SK-N-SH treated with all-trans-retinoic acid at 6 μM for 48 hours (cell line): ENCODE results near the gene IGSF8.
"Not testable (repeated sequence)": the region's sequence is repeated elsewhere in the genome, so short reads cannot be mapped to it uniquely, and the experiment has no call there.

Experiments used
- ATAC-seq: fragments of 200-7000 bp; cut with Tn5 transposase; 3 replicates; pipeline ENCODE4 v1.9.1; 2020; ENCODE audit warnings: mild to moderate bottlenecking, moderate library complexity
- ARNTL ChIP-seq: fragments of 450-650 bp; formaldehyde crosslinking; IDR thresholded peaks from 2 replicates; pipeline ENCODE4 v1.5.0; 2020; ENCODE audit warnings: low read depth, mild to moderate bottlenecking, moderate library complexity, borderline replicate concordance
- BACH2 ChIP-seq: fragments of 250-450 bp; sonication (Bioruptor Pico); IDR thresholded peaks from 2 replicates; pipeline ENCODE4 v1.9.0; 2021; ENCODE audit warnings: mild to moderate bottlenecking, borderline replicate concordance
- CSDC2 ChIP-seq: fragments of 250-450 bp; sonication (Bioruptor Pico); IDR thresholded peaks from 2 replicates; pipeline ENCODE4 v1.5.0; 2020; ENCODE audit warnings: mild to moderate bottlenecking, moderate library complexity
- ESRRG ChIP-seq: fragments of 250-450 bp; sonication (Bioruptor Pico); IDR thresholded peaks from 2 replicates; pipeline ENCODE4 v1.6.1; 2021; ENCODE audit warnings: mild to moderate bottlenecking
- OSR1 ChIP-seq: fragments of 250-450 bp; sonication (Bioruptor Pico); IDR thresholded peaks from 2 replicates; pipeline ENCODE4 v1.8.0; 2022; ENCODE audit warnings: moderate library complexity, mild to moderate bottlenecking, inconsistent platforms
- PPARA ChIP-seq: fragments of 250-450 bp; sonication (Bioruptor Pico); IDR thresholded peaks from 2 replicates; pipeline ENCODE4 v1.5.0; 2020; ENCODE audit warnings: mild to moderate bottlenecking, borderline replicate concordance
- RARB ChIP-seq: fragments of 250-450 bp; sonication (Bioruptor Pico); IDR thresholded peaks from 2 replicates; pipeline ENCODE4 v1.8.0; 2021; ENCODE audit warnings: mild to moderate bottlenecking, moderate library complexity
- SNAI2 ChIP-seq: fragments of 250-450 bp; sonication (Bioruptor Pico); IDR thresholded peaks from 2 replicates; pipeline ENCODE4 v1.5.0; 2020; ENCODE audit warnings: mild to moderate bottlenecking, moderate library complexity
- TCF4 ChIP-seq: fragments of 250-450 bp; sonication (Bioruptor Pico); IDR thresholded peaks from 2 replicates; pipeline ENCODE4 v1.8.0; 2021; ENCODE audit warnings: mild to moderate bottlenecking, moderate library complexity, borderline replicate concordance
- TOX ChIP-seq: fragments of 250-450 bp; sonication (Bioruptor Pico); IDR thresholded peaks from 2 replicates; pipeline ENCODE4 v1.8.0; 2021; ENCODE audit warnings: mild to moderate bottlenecking, moderate library complexity, borderline replicate concordance
- ZC3H10 ChIP-seq: fragments of 250-450 bp; sonication (Bioruptor Pico); IDR thresholded peaks from 2 replicates; pipeline ENCODE4 v1.5.1; 2021; ENCODE audit warnings: mild to moderate bottlenecking, moderate library complexity
- ZFP3 ChIP-seq: fragments of 250-450 bp; sonication (Bioruptor Pico); IDR thresholded peaks from 2 replicates; pipeline ENCODE4 v1.5.0; 2020; ENCODE audit warnings: mild to moderate bottlenecking, moderate library complexity
- ZFP30 ChIP-seq: fragments of 450-650 bp; formaldehyde crosslinking; IDR thresholded peaks from 2 replicates; pipeline ENCODE4 v1.5.0; 2022; ENCODE audit warnings: mild to moderate bottlenecking, moderate library complexity
- ZNF565 ChIP-seq: fragments of 450-650 bp; formaldehyde crosslinking; conservative IDR thresholded peaks from 2 replicates; pipeline ENCODE4 v1.5.0; 2020; ENCODE audit warnings: low read depth, mild to moderate bottlenecking, moderate library complexity
- ZNF70 ChIP-seq: fragments of 450-650 bp; formaldehyde crosslinking; IDR thresholded peaks from 2 replicates; pipeline ENCODE4 v1.5.0; 2020; ENCODE audit warnings: mild to moderate bottlenecking, moderate library complexity
- ZNF8 ChIP-seq: fragments of 450-650 bp; formaldehyde crosslinking; IDR thresholded peaks from 2 replicates; pipeline ENCODE4 v1.5.0; 2020; ENCODE audit warnings: mild to moderate bottlenecking, moderate library complexity
- TF ChIP-seq, protein P1 (sequence below): fragments of 250-450 bp; sonication (Bioruptor Pico); IDR thresholded peaks from 2 replicates; pipeline ENCODE4 v1.8.0; 2020; ENCODE audit warnings: mild to moderate bottlenecking, moderate library complexity, borderline replicate concordance
- TF ChIP-seq, protein P2 (sequence below): fragments of 250-450 bp; sonication (Bioruptor Pico); IDR thresholded peaks from 2 replicates; pipeline ENCODE4 v1.5.0; 2020; ENCODE audit warnings: mild to moderate bottlenecking, moderate library complexity
- TF ChIP-seq, protein P3 (sequence below): fragments of 250-450 bp; sonication (Bioruptor Pico); IDR thresholded peaks from 2 replicates; pipeline ENCODE4 v1.8.0; 2021; ENCODE audit warnings: low read depth, mild to moderate bottlenecking, moderate library complexity, borderline replicate concordance

Gene IGSF8

DNA sequence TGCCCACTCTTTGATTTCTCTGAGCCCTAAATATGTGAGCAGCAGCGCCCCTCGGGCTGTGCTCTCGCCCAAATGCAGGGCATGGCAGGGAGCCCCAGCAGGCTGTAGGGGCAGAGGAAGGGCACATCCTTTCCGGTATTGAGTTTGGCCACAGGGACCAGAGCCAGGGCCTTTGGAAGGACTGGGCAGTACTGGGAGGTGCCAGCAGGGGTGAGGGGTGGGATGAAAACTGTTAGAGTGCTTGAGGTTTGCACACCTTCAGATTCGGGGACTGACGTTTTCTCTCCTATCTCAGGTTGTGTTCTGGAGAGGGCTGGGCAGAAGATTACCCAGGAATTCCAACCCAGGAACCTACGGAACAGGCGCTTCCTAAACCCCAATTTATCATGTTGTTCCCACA is 15.0 kb upstream of the IGSF8 start:
- TF ChIP-seq PPARA (CRISPR knock-in tag) (no peak), ZFP3 (CRISPR knock-in tag) (no peak), CSDC2 (CRISPR knock-in tag) (no peak), TOX (CRISPR knock-in tag) (no peak), SNAI2 (CRISPR knock-in tag) (no peak), BACH2 (CRISPR knock-in tag) (no peak)
- TF ChIP-seq, all 23 proteins: peak for 0
- peak; percentile 8; the same call in 1 of the 3 replicates for ATAC-seq

DNA sequence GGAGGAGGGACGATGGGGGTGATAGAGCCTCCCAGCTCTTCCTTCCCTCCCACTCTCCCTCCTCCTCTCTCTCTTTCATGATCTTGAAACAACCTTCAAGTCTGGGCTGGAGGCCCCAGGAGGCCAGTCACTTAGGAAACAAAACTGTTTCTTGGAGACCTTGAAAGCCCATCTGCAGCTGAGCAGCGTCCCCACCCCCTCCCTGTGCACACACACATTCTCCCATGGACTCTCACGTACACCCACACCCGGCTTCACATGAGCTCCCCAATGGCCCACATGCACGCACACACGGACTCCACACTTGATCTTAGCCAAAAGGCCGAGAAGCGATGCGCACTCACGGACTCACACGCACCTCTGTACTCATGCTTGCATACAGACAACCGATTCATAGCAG is 13.9 kb upstream of the IGSF8 start:
- TF ChIP-seq RARB (CRISPR knock-in tag): no peak
- TF ChIP-seq ZNF8 (CRISPR knock-in tag): no peak
- no peak for TF ChIP-seq ZNF70
- TF ChIP-seq, protein P1, sequence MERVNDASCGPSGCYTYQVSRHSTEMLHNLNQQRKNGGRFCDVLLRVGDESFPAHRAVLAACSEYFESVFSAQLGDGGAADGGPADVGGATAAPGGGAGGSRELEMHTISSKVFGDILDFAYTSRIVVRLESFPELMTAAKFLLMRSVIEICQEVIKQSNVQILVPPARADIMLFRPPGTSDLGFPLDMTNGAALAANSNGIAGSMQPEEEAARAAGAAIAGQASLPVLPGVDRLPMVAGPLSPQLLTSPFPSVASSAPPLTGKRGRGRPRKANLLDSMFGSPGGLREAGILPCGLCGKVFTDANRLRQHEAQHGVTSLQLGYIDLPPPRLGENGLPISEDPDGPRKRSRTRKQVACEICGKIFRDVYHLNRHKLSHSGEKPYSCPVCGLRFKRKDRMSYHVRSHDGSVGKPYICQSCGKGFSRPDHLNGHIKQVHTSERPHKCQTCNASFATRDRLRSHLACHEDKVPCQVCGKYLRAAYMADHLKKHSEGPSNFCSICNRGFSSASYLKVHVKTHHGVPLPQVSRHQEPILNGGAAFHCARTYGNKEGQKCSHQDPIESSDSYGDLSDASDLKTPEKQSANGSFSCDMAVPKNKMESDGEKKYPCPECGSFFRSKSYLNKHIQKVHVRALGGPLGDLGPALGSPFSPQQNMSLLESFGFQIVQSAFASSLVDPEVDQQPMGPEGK (CRISPR knock-in tag): no peak
- no peak for TF ChIP-seq ZFP30 (CRISPR knock-in tag)
- TF ChIP-seq SNAI2 (CRISPR knock-in tag): no peak
- TF ChIP-seq TOX (CRISPR knock-in tag): no peak
- TF ChIP-seq ZNF565 (CRISPR knock-in tag): no peak
- TF ChIP-seq BACH2 (CRISPR knock-in tag): no peak
- TF ChIP-seq, protein P2, sequence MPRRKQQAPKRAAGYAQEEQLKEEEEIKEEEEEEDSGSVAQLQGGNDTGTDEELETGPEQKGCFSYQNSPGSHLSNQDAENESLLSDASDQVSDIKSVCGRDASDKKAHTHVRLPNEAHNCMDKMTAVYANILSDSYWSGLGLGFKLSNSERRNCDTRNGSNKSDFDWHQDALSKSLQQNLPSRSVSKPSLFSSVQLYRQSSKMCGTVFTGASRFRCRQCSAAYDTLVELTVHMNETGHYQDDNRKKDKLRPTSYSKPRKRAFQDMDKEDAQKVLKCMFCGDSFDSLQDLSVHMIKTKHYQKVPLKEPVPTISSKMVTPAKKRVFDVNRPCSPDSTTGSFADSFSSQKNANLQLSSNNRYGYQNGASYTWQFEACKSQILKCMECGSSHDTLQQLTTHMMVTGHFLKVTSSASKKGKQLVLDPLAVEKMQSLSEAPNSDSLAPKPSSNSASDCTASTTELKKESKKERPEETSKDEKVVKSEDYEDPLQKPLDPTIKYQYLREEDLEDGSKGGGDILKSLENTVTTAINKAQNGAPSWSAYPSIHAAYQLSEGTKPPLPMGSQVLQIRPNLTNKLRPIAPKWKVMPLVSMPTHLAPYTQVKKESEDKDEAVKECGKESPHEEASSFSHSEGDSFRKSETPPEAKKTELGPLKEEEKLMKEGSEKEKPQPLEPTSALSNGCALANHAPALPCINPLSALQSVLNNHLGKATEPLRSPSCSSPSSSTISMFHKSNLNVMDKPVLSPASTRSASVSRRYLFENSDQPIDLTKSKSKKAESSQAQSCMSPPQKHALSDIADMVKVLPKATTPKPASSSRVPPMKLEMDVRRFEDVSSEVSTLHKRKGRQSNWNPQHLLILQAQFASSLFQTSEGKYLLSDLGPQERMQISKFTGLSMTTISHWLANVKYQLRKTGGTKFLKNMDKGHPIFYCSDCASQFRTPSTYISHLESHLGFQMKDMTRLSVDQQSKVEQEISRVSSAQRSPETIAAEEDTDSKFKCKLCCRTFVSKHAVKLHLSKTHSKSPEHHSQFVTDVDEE (CRISPR knock-in tag): no peak
- no peak for TF ChIP-seq OSR1
- TF ChIP-seq PPARA (CRISPR knock-in tag): no peak
- no peak for TF ChIP-seq ESRRG (CRISPR knock-in tag)
- ATAC-seq: no peak

DNA sequence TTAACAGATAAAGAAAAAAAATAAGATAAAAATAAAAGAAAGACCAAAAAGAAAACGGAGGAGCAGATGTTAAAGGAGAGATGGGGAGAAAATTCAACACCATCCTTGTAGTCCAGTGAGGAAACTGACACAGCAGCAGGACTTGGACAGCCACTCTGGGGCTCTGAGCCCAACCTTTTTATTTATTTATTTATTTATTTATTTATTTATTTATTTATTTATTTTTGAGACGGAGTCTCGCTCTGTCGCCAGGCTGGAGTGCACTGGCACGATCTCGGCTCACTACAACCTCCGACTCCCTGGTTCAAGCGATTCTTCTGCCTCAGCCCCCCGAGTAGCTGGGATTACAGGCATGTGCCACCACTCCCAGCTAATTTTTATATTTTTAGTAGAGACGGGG is 13.0 kb upstream of the IGSF8 start:
- not testable (repeated sequence) for ATAC-seq

DNA sequence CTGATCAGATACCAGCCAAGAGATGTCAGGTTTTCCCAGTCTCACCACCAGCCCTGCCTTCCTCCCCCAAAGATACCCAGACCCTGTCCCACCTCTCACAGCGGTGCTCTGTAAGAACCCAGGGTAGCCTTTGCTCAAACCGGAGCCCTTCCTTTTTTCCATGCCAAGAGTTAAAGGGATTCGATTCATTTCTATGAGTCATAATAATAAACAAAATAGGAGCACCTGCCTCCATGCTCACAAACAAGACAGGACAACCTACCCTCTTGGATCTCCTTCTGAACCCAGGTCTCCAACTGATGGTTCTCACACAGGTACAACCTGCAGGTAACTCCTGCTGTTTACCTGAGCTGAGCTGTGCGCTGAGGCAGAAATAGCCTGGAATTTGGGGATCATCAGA is 11.3 kb upstream of the IGSF8 start:
- ATAC-seq: no peak
- TF ChIP-seq, protein P1 (CRISPR knock-in tag): no peak

DNA sequence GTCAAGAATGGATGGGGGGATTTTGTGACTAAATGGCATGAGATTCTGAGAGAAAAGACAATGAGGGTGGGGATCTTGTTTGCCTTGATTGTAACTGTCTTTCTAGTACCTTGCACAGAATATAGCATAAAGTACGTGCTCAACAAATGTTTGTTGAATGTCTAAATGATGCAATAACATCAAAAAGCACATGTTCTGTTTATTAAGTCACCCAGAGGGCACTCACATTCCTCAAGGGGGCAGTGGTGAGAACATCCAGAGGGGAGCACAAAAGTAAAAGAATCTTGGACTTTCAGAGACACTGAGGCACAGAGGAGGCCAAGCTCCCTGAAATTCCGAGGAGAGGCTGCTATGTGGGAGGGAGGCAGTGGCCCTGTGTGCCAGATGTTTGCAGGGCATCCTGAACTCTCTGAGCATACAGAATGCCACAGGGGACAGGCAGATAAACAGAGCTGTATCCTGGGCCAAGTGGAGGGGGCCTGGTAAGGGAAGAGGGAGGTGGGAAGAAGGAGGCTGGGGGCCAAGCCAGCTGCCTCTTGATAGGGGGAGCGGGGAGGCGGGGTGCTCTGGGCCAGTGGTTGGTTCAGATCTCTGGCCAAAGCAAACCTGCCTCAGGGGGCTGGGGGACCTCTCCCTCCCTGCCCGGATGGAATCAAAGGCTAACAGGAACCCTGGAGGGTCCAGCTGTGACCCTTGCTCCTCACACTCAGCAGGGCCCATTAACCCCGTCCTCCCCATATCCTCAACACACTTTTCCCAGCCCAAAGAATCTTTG is 10.7 kb upstream of the IGSF8 start:
- ATAC-seq: peak; percentile 64

More for the DNA sequence above, 10.7 kb upstream of the IGSF8 start:
- TF ChIP-seq ARNTL (no peak), ZNF8 (CRISPR knock-in tag) (no peak), ZFP30 (CRISPR knock-in tag) (no peak), TCF4 (CRISPR knock-in tag) (no peak), CSDC2 (CRISPR knock-in tag) (no peak), ESRRG (CRISPR knock-in tag) (no peak), BACH2 (CRISPR knock-in tag) (no peak), PPARA (CRISPR knock-in tag) (no peak), ZC3H10 (CRISPR knock-in tag) (no peak), ZNF565 (CRISPR knock-in tag) (no peak)
- TF ChIP-seq, protein P2 (CRISPR knock-in tag): no peak
- TF ChIP-seq, protein P3, sequence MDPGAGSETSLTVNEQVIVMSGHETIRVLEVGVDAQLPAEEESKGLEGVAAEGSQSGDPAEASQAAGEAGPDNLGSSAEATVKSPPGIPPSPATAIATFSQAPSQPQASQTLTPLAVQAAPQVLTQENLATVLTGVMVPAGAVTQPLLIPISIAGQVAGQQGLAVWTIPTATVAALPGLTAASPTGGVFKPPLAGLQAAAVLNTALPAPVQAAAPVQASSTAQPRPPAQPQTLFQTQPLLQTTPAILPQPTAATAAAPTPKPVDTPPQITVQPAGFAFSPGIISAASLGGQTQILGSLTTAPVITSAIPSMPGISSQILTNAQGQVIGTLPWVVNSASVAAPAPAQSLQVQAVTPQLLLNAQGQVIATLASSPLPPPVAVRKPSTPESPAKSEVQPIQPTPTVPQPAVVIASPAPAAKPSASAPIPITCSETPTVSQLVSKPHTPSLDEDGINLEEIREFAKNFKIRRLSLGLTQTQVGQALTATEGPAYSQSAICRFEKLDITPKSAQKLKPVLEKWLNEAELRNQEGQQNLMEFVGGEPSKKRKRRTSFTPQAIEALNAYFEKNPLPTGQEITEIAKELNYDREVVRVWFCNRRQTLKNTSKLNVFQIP: no peak
